Measurements from ENCODE around the gene GNB3. TPM values are rescaled to one million over a fixed set of nuclear protein-coding genes. Genes with fewer than 3 reads are reported as not detected.

GNB3 gene
- total and polyA plus RNA-seq, 5 experiments from 2014 or later: 3.8 to 5.6 TPM; not detected in 3

GRCh38 chr12:6825398-6826124 is 15.2 kb upstream of the GNB3 start:
- Mint-ChIP-seq H3K36me3 (no peaks in the 10 kb centered on the region), H3K4me3 (peak overlapping the region in 2 of 10 donors; percentile 10 to 17), H3K27me3 (peaks cover 15 to 78% (median 53%) of the 10 kb centered on the region in 5 donors), H3K4me1 (peaks cover 19 to 54% (median 30%) of the 10 kb centered on the region in 4 donors), H3K9me3 (no peaks in the 10 kb centered on the region), H3K27ac (peak overlapping the region in 1 of 10 donors; percentile 74)
- DNase-seq: peak; percentile 59 to 85 (median 76)
- POLR2A ChIA-PET: interaction anchor here (0.6 to 1.3 kb wide), 2 partner anchors 17 to 71 kb away, joined by 3 to 6 read pairs; no protein-coding TSS in a partner anchor
- ATAC-seq: peak; percentile 45 to 50

GRCh38 chr12:6826125-6826733 is 14.5 kb upstream of the GNB3 start:
- Mint-ChIP-seq H3K27me3 (peaks cover 15 to 72% (median 53%) of the 10 kb centered on the region in 5 donors), H3K4me3 (peak overlapping the region in 3 of 10 donors; percentile 0 to 31 (median 19)), H3K9me3 (no peaks in the 10 kb centered on the region), H3K4me1 (peaks cover 19 to 47% (median 24%) of the 10 kb centered on the region in 4 donors), H3K27ac (peak overlapping the region in 1 of 10 donors; percentile 6), H3K36me3 (peaks cover 0 to 4% (median 0%) of the 10 kb centered on the region in 3 donors)
- POLR2A ChIA-PET: interaction anchor here (0.5 to 1.3 kb wide), 4 partner anchors 18 to 108 kb away, joined by 3 to 6 read pairs (median 4); partner anchors contain the start of gene MLF2
- ATAC-seq (no peak), DNase-seq (peak in 1 of 10 donors; percentile 59)

GRCh38 chr12:6826734-6827436 is 13.8 kb upstream of the GNB3 start:
- ATAC-seq (no peak), DNase-seq (peak in 1 of 10 donors; percentile 64)
- Mint-ChIP-seq H3K27me3 (peaks cover 15 to 66% (median 52%) of the 10 kb centered on the region in 5 donors), H3K4me1 (peaks cover 17 to 42% (median 22%) of the 10 kb centered on the region in 4 donors), H3K9me3 (no peaks in the 10 kb centered on the region), H3K4me3 (peak overlapping the region; percentile 25 to 92 (median 68)), H3K27ac (peak overlapping the region in 6 of 10 donors; percentile 6 to 89 (median 46)), H3K36me3 (peaks cover 0 to 4% (median 0%) of the 10 kb centered on the region in 3 donors)
- POLR2A ChIA-PET: interaction anchor here (0.5 to 4.1 kb wide), 4 partner anchors 18 to 109 kb away, joined by 4 to 21 read pairs (median 5); partner anchors contain the start of genes CDCA3, MLF2 and USP5

- H3K4me1 Mint-ChIP-seq: peaks cover 15 to 36% (median 19%) of the 10 kb centered on the region in 4 donors
- no peaks in the 10 kb centered on the region for H3K9me3 Mint-ChIP-seq
- H3K27ac Mint-ChIP-seq: peak overlapping the region in 6 of 10 donors; percentile 6 to 89 (median 46)
- H3K4me3 Mint-ChIP-seq: peak overlapping the region; percentile 25 to 92 (median 68)
- ATAC-seq (no peak), DNase-seq (peak in 3 of 10 donors; percentile 24 to 67 (median 34))
- H3K36me3 Mint-ChIP-seq: peaks cover 0 to 4% (median 0%) of the 10 kb centered on the region in 3 donors
- H3K27me3 Mint-ChIP-seq: peaks cover 15 to 60% (median 46%) of the 10 kb centered on the region in 5 donors
- POLR2A ChIA-PET: interaction anchor here (1.0 to 4.1 kb wide), 4 partner anchors 19 to 103 kb away, joined by 4 to 21 read pairs (median 6); partner anchors contain the start of genes CDCA3, COPS7A, MLF2 and USP5
Observed at GRCh38 chr12:6827437-6827911, 13.3 kb upstream of the GNB3 start.

- ATAC-seq: peak; percentile 60 to 64
Observed at GRCh38 chr12:6827982-6828780, 12.5 kb upstream of the GNB3 start, which contains the start of gene P3H3. TSS of gene P3H3 (plus strand) at chr12:6828407. CDS start at chr12:6828441, 34 bp downstream.

GRCh38 chr12:6828781-6829535 is 11.8 kb upstream of the GNB3 start:
- peaks cover 15 to 31% (median 19%) of the 10 kb centered on the region in 4 donors for H3K4me1 Mint-ChIP-seq
- DNase-seq: peak in 7 of 10 donors; percentile 22 to 63 (median 46)
- peak overlapping the region; percentile 15 to 95 (median 80) for H3K27ac Mint-ChIP-seq
- peaks cover 14 to 48% (median 38%) of the 10 kb centered on the region in 5 donors for H3K27me3 Mint-ChIP-seq
- peaks cover 0 to 4% (median 0%) of the 10 kb centered on the region in 3 donors for H3K36me3 Mint-ChIP-seq
- no peaks in the 10 kb centered on the region for H3K9me3 Mint-ChIP-seq
- peak overlapping the region; percentile 82 to 95 (median 89) for H3K4me3 Mint-ChIP-seq
- ATAC-seq: peak; percentile 78
- POLR2A ChIA-PET: interaction anchor here (0.6 to 4.1 kb wide), 14 partner anchors 9 to 198 kb away, joined by 3 to 21 read pairs (median 4); partner anchors contain the start of genes CDCA3, COPS7A, MLF2 and SPSB2

More at GRCh38 chr12:6827982-6828780, 12.5 kb upstream of the GNB3 start, which contains the start of gene P3H3:
- peak within 1 kb of the TSS; percentile 15 to 95 (median 80) for H3K27ac Mint-ChIP-seq
- H3K4me1 Mint-ChIP-seq: peaks cover 15 to 31% (median 19%) of the 10 kb centered on the region in 4 donors
- peak in 2 of 10 donors; percentile 31 to 39 for DNase-seq
- POLR2A ChIA-PET: interaction anchor here (0.6 to 4.1 kb wide), 14 partner anchors 9 to 198 kb away, joined by 3 to 21 read pairs (median 5); partner anchors contain the start of genes CDCA3, COPS7A, MLF2 and SPSB2
- H3K9me3 Mint-ChIP-seq: no peaks in the 10 kb centered on the region
- H3K4me3 Mint-ChIP-seq: peak within 1 kb of the TSS; percentile 82 to 95 (median 89)
- peaks cover 0 to 4% (median 0%) of the 10 kb centered on the region in 3 donors for H3K36me3 Mint-ChIP-seq
- H3K27me3 Mint-ChIP-seq: peaks cover 14 to 53% (median 39%) of the 10 kb centered on the region in 5 donors

GRCh38 chr12:6829536-6830220 is 11.0 kb upstream of the GNB3 start:
- peak overlapping the region in 6 of 10 donors; percentile 59 to 95 (median 84) for H3K27ac Mint-ChIP-seq
- DNase-seq (no peak), ATAC-seq (peak in 1 of 2 donors; percentile 4)
- peak overlapping the region; percentile 82 to 95 (median 89) for H3K4me3 Mint-ChIP-seq
- H3K36me3 Mint-ChIP-seq: peaks cover 0 to 6% (median 0%) of the 10 kb centered on the region in 3 donors
- H3K9me3 Mint-ChIP-seq: no peaks in the 10 kb centered on the region
- peaks cover 13 to 43% (median 33%) of the 10 kb centered on the region in 5 donors for H3K27me3 Mint-ChIP-seq
- POLR2A ChIA-PET: interaction anchor here (1.2 to 4.1 kb wide), 8 partner anchors 8 to 105 kb away, joined by 3 to 21 read pairs (median 6); partner anchors contain the start of genes CDCA3, COPS7A, MLF2 and SPSB2
- H3K4me1 Mint-ChIP-seq: peaks cover 15 to 31% (median 19%) of the 10 kb centered on the region in 4 donors

GRCh38 chr12:6830286-6830890 is 10.3 kb upstream of the GNB3 start:
- Mint-ChIP-seq H3K4me1 (peaks cover 14 to 29% (median 16%) of the 10 kb centered on the region in 4 donors), H3K27me3 (peaks cover 6 to 35% (median 26%) of the 10 kb centered on the region in 5 donors), H3K36me3 (peaks cover 0 to 6% (median 0%) of the 10 kb centered on the region in 3 donors), H3K9me3 (no peaks in the 10 kb centered on the region), H3K4me3 (peak overlapping the region in 9 of 10 donors; percentile 11 to 92 (median 82)), H3K27ac (peak overlapping the region in 2 of 10 donors; percentile 63 to 86)
- no peak for DNase-seq
- no peak for ATAC-seq
- POLR2A ChIA-PET: interaction anchor here (1.2 to 4.1 kb wide), 3 partner anchors 12 to 42 kb away, joined by 3 to 21 read pairs (median 10); partner anchors contain the start of genes CDCA3, SPSB2 and USP5

GRCh38 chr12:6830999-6831398 is 9.7 kb upstream of the GNB3 start:
- peaks cover 13 to 24% (median 17%) of the 10 kb centered on the region in 4 donors for H3K4me1 Mint-ChIP-seq
- DNase-seq (no peak), ATAC-seq (no peak)
- H3K36me3 Mint-ChIP-seq: peaks cover 0 to 6% (median 0%) of the 10 kb centered on the region in 3 donors
- POLR2A ChIA-PET: interaction anchor here (4.1 kb wide), 1 partner anchor 22 kb away, joined by 21 read pairs; the partner anchor contains the start of genes CDCA3 and USP5
- H3K27ac Mint-ChIP-seq: peak overlapping the region in 3 of 10 donors; percentile 45 to 86 (median 63)
- peak overlapping the region in 4 of 10 donors; percentile 15 to 86 (median 34) for H3K4me3 Mint-ChIP-seq
- peaks cover 4 to 30% (median 22%) of the 10 kb centered on the region in 5 donors for H3K27me3 Mint-ChIP-seq
- H3K9me3 Mint-ChIP-seq: no peaks in the 10 kb centered on the region

Data from naive thymus-derived CD8-positive, alpha-beta T cell (primary cell).